BJ (cell line): Measurements from ENCODE around the gene BICD2. TPM values are rescaled to one million over a fixed set of nuclear protein-coding genes. Genes with fewer than 3 reads are reported as not detected.
A peak's percentile ranks its signal among the peaks of the same experiment; 100 is the strongest.

Experiments used
- CTCF ChIA-PET: fragments of 350-600 bp; formaldehyde crosslinking; extraction: SDS; loops from one replicate; lab custom pipeline; 2021; ENCODE audit warnings: antibody characterized with exemption, inconsistent platforms; lab: Yijun Ruan, JAX
- POLR2A ChIA-PET: fragments of 300-600 bp; sonication (Branson Sonifier 250); formaldehyde crosslinking; extraction: SDS; loops from one replicate; lab custom pipeline; 2021; ENCODE audit warnings: antibody characterized with exemption; lab: Charles Lee
- DNase-seq: peaks from one replicate; pipeline ENCODE4 v3.0.0-alpha.2; 2011; ENCODE audit warnings: low read depth
- H3K27me3 ChIP-seq: 2 replicates; pipeline ENCODE4 v1.6.0; 2011; ENCODE audit warnings: low read length; ENCODE audit not compliant: control insufficient read depth, insufficient read depth
- H3K36me3 ChIP-seq: 2 replicates; pipeline ENCODE4 v1.5.1; 2011; ENCODE audit warnings: low read length; ENCODE audit not compliant: control insufficient read depth, insufficient read depth
- H3K4me3 ChIP-seq: 2 replicates; pipeline ENCODE4 v1.5.1; 2011; ENCODE audit warnings: low read depth, mild to moderate bottlenecking, control low read depth, low read length
- CTCF ChIP-seq: IDR thresholded peaks from 2 replicates; pipeline ENCODE4 v1.5.1; 2011; ENCODE audit warnings: low read depth, mild to moderate bottlenecking, control low read depth, inconsistent platforms, low read length, moderate library complexity; ENCODE audit not compliant: insufficient read depth
- polyA plus RNA-seq: library from polyadenylated mRNA; depleted of rRNA; stranded (reverse); fragments of >200 nt; gene quantifications from 2 replicates; pipeline ENCODE4 v1.2.3, GENCODE V29; 2011

Gene BICD2
- polyA plus RNA-seq, 1 experiment, result 11.6 TPM

- TF ChIP-seq CTCF, result peak; percentile 92
- ChIA-PET POLR2A (no interaction called here), CTCF (interaction anchor here (0.9 to 8.2 kb wide), 22 partner anchors 9 to 152 kb away, joined by 3 to 86 read pairs (median 4); no protein-coding TSS in a partner anchor)
- Histone ChIP-seq H3K27me3 (no peaks in the 10 kb centered on the region), H3K4me3 (no peak overlapping the region), H3K36me3 (peaks cover 43% of the 10 kb centered on the region)
- no peak for DNase-seq
Observed at GRCh38 chr9:92716557-92716956, 48.1 kb downstream of the BICD2 start.

- ChIA-PET POLR2A (no interaction called here), CTCF (interaction anchor here (0.6 to 8.2 kb wide), 21 partner anchors 8 to 657 kb away, joined by 3 to 86 read pairs (median 4); no protein-coding TSS in a partner anchor)
- Histone ChIP-seq H3K36me3 (peaks cover 38% of the 10 kb centered on the region), H3K27me3 (no peaks in the 10 kb centered on the region), H3K4me3 (no peak overlapping the region)
- no peak for DNase-seq
- no peak for TF ChIP-seq CTCF
Observed at GRCh38 chr9:92715488-92716231, 49.0 kb downstream of the BICD2 start.

- Histone ChIP-seq H3K27me3 (no peaks in the 10 kb centered on the region), H3K36me3 (peaks cover 34% of the 10 kb centered on the region), H3K4me3 (no peak overlapping the region)
- no peak for TF ChIP-seq CTCF
- no peak for DNase-seq
- ChIA-PET POLR2A (no interaction called here), CTCF (interaction anchor here (0.6 to 8.2 kb wide), 13 partner anchors 11 to 658 kb away, joined by 3 to 86 read pairs (median 5); no protein-coding TSS in a partner anchor)
Observed at GRCh38 chr9:92714787-92715487, 49.7 kb downstream of the BICD2 start.

- no peak overlapping the region for H3K4me3 ChIP-seq
- H3K36me3 ChIP-seq, result peaks cover 25% of the 10 kb centered on the region
- DNase-seq, result no peak
- ChIA-PET CTCF (interaction anchor here (0.6 to 8.2 kb wide), 2 partner anchors 78 to 576 kb away, joined by 3 to 86 read pairs; no protein-coding TSS in a partner anchor), POLR2A (no interaction called here)
- H3K27me3 ChIP-seq, result no peaks in the 10 kb centered on the region
- TF ChIP-seq CTCF, result no peak
Observed at GRCh38 chr9:92714016-92714415, 50.6 kb downstream of the BICD2 start.

- TF ChIP-seq CTCF, result no peak
- H3K4me3 ChIP-seq, result no peak overlapping the region
- ChIA-PET POLR2A (no interaction called here), CTCF (interaction anchor here (0.6 to 8.2 kb wide), 2 partner anchors 78 to 576 kb away, joined by 3 to 86 read pairs; no protein-coding TSS in a partner anchor)
- H3K27me3 ChIP-seq, result no peaks in the 10 kb centered on the region
- DNase-seq, result no peak
- H3K36me3 ChIP-seq, result peaks cover 22% of the 10 kb centered on the region
Observed at GRCh38 chr9:92713528-92713927, 51.1 kb downstream of the BICD2 start.
